Measurements from ENCODE around the gene CDK2.
"Not testable (repeated sequence)": the region's sequence is repeated elsewhere in the genome, so short reads cannot be mapped to it uniquely, and the experiment has no call there.

CDK2 gene

GRCh38 chr12:55966408-55967281 is at the start of gene CDK2:
CDK2 (plus strand) TSS chr12:55966830; CDS start chr12:55967009, 179 bp downstream.
- peak; percentile 64 to 79 for DNase-seq (ENCODE audit: low read depth in 1 of 2, low spot score in 1 of 2)

GRCh38 chr12:55919032-55919431 is 47.6 kb upstream of the CDK2 start:
- DNase-seq (ENCODE audit: low read depth in 1 of 2, low spot score in 1 of 2), result not testable (repeated sequence)

- DNase-seq (ENCODE audit: low read depth in 1 of 2, low spot score in 1 of 2), result no peak
Observed at GRCh38 chr12:55922126-55922525, 44.5 kb upstream of the CDK2 start.

- not testable (repeated sequence) for DNase-seq (ENCODE audit: low read depth in 1 of 2, low spot score in 1 of 2)
Observed at GRCh38 chr12:55923648-55924047, 43.0 kb upstream of the CDK2 start.

GRCh38 chr12:55925371-55925770 is 41.3 kb upstream of the CDK2 start:
- DNase-seq (ENCODE audit: low read depth in 1 of 2, low spot score in 1 of 2), result no peak

- DNase-seq (ENCODE audit: low read depth in 1 of 2, low spot score in 1 of 2), result no peak
Observed at GRCh38 chr12:55925870-55926737, 40.5 kb upstream of the CDK2 start.

- peak; percentile 79 to 87 for DNase-seq (ENCODE audit: low read depth in 1 of 2, low spot score in 1 of 2)
Observed at GRCh38 chr12:55926738-55927587, 39.7 kb upstream of the CDK2 start.

- DNase-seq (ENCODE audit: low read depth in 1 of 2, low spot score in 1 of 2), result peak in 1 of 2 donors; percentile 57
Observed at GRCh38 chr12:55927588-55928502, 38.8 kb upstream of the CDK2 start, which contains the start of gene PYM1. PYM1 (minus strand) TSS chr12:55927894; CDS start chr12:55927761, 133 bp downstream.

- peak; percentile 71 to 77 for DNase-seq (ENCODE audit: low read depth in 1 of 2, low spot score in 1 of 2)
Observed at GRCh38 chr12:55929306-55929791, 37.3 kb upstream of the CDK2 start.

- DNase-seq (ENCODE audit: low read depth in 1 of 2, low spot score in 1 of 2), result peak; percentile 53 to 55
Observed at GRCh38 chr12:55930771-55931316, 35.8 kb upstream of the CDK2 start, which contains the start of gene DGKA. DGKA (plus strand) TSS chr12:55931162; CDS start chr12:55936504, 5,342 bp downstream.

- DNase-seq (ENCODE audit: low read depth in 1 of 2, low spot score in 1 of 2), result no peak
Observed at GRCh38 chr12:55931317-55931779, 35.3 kb upstream of the CDK2 start.

GRCh38 chr12:55931780-55932550 is 34.7 kb upstream of the CDK2 start:
- DNase-seq (ENCODE audit: low read depth in 1 of 2, low spot score in 1 of 2), result no peak

- no peak for DNase-seq (ENCODE audit: low read depth in 1 of 2, low spot score in 1 of 2)
Observed at GRCh38 chr12:55932551-55932910, 34.1 kb upstream of the CDK2 start.

GRCh38 chr12:55933169-55933798 is 33.3 kb upstream of the CDK2 start:
- DNase-seq (ENCODE audit: low read depth in 1 of 2, low spot score in 1 of 2), result no peak

- no peak for DNase-seq (ENCODE audit: low read depth in 1 of 2, low spot score in 1 of 2)
Observed at GRCh38 chr12:55933799-55934742, 32.6 kb upstream of the CDK2 start.

GRCh38 chr12:55934773-55935172 is 31.9 kb upstream of the CDK2 start:
- no peak for DNase-seq (ENCODE audit: low read depth in 1 of 2, low spot score in 1 of 2)

- no peak for DNase-seq (ENCODE audit: low read depth in 1 of 2, low spot score in 1 of 2)
Observed at GRCh38 chr12:55935738-55936151, 30.9 kb upstream of the CDK2 start.
